BJ (cell line): ENCODE data around the gene PELI2. TPM values are rescaled to one million over a fixed set of nuclear protein-coding genes. Genes with fewer than 3 reads are reported as not detected.

Experiments
- CTCF ChIA-PET: fragments of 350-600 bp; formaldehyde crosslinking; extraction: SDS; loops from one replicate; lab custom pipeline; 2021; ENCODE audit warnings: antibody characterized with exemption, inconsistent platforms; lab: Yijun Ruan, JAX
- POLR2A ChIA-PET: fragments of 300-600 bp; sonication (Branson Sonifier 250); formaldehyde crosslinking; extraction: SDS; loops from one replicate; lab custom pipeline; 2021; ENCODE audit warnings: antibody characterized with exemption; lab: Charles Lee
- DNase-seq: peaks from one replicate; pipeline ENCODE4 v3.0.0-alpha.2; 2011; ENCODE audit warnings: low read depth
- H3K27me3 ChIP-seq: 2 replicates; pipeline ENCODE4 v1.6.0; 2011; ENCODE audit warnings: low read length; ENCODE audit not compliant: control insufficient read depth, insufficient read depth
- H3K36me3 ChIP-seq: 2 replicates; pipeline ENCODE4 v1.5.1; 2011; ENCODE audit warnings: low read length; ENCODE audit not compliant: control insufficient read depth, insufficient read depth
- H3K4me3 ChIP-seq: 2 replicates; pipeline ENCODE4 v1.5.1; 2011; ENCODE audit warnings: low read depth, mild to moderate bottlenecking, control low read depth, low read length
- CTCF ChIP-seq: IDR thresholded peaks from 2 replicates; pipeline ENCODE4 v1.5.1; 2011; ENCODE audit warnings: low read depth, mild to moderate bottlenecking, control low read depth, inconsistent platforms, low read length, moderate library complexity; ENCODE audit not compliant: insufficient read depth
- polyA plus RNA-seq: library from polyadenylated mRNA; depleted of rRNA; stranded (reverse); fragments of >200 nt; gene quantifications from 2 replicates; pipeline ENCODE4 v1.2.3, GENCODE V29; 2011

Gene PELI2
- polyA plus RNA-seq, 1 experiment: 10.5 TPM

DNA sequence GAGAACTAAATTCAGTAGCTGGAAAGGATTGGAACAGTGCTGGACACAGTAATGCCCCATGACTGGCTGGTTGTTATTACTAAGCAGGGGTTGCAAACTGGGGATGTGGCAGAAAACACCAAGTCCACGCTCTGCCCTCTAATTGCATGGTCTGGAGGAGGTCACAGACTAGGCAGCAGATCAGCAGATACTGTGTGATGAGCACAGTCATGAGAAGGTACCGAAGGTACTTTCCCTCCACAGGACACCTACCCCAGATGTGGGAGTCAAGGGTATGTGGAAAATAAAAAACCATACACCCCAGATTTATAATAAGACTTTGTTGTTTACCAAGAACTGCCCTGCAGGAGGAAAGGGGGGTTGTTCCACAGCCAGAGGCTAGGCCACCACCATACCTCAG, 175.3 kb downstream of the PELI2 start:
- H3K36me3 ChIP-seq: no peaks in the 10 kb centered on the region; the same call in 1 of the 2 replicates
- DNase-seq: no peak
- TF ChIP-seq CTCF: no peak
- POLR2A ChIA-PET: no interaction called here
- no peak overlapping the region for H3K4me3 ChIP-seq
- CTCF ChIA-PET: no interaction called here
- no peaks in the 10 kb centered on the region for H3K27me3 ChIP-seq

DNA sequence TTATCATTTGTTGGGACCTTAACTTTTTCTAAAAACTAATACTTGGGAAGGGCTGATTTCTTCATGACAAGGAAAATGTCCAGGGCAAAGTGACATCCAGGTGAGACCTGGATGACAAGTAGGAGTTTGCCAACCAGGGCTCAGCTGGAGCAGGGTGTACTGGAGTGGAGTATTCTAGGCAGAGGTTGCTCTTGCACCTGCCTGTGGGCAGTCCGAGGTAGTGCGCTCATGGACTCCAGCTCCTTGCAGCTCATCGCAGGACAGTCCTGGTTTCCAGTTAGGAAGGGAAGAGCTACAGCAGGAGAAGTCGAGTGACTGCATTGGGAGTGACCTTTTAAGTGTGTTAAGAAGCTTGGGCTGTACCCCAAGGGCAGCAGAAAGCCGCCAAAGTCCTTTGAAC, 175.9 kb downstream of the PELI2 start:
- CTCF ChIA-PET: no interaction called here

DNA sequence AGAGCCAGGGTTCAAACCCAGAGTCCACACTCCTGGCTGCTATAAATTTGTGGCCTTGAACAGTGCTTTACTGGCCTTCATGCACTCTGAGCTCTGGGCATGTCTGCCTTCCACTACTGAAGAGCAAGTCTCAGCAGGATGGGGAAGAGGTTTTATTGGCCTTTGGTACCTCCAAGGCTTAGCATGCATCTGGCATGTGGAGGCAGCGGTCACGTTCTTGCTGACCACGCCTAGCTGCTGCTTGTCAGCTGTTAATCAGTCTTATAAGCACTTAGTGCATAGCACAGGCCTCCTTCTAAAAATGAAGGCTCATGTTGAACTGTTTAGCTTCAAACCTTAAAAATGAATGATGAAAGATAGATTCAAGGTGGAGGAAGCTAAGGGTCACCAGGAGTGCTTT, 177.5 kb downstream of the PELI2 start:
- H3K27me3 ChIP-seq: no peaks in the 10 kb centered on the region
- ChIA-PET CTCF (interaction anchor here (0.7 kb wide), 1 partner anchor 8 kb away, joined by 3 read pairs; no protein-coding TSS in a partner anchor), POLR2A (no interaction called here)
- H3K4me3 ChIP-seq: no peak overlapping the region
- DNase-seq: no peak
- H3K36me3 ChIP-seq: no peaks in the 10 kb centered on the region
- no peak for TF ChIP-seq CTCF

More for the DNA sequence above, 175.9 kb downstream of the PELI2 start:
- POLR2A ChIA-PET: no interaction called here
- DNase-seq: no peak
- Histone ChIP-seq H3K27me3 (no peaks in the 10 kb centered on the region), H3K36me3 (no peaks in the 10 kb centered on the region; the same call in 1 of the 2 replicates), H3K4me3 (no peak overlapping the region)
- no peak for TF ChIP-seq CTCF

DNA sequence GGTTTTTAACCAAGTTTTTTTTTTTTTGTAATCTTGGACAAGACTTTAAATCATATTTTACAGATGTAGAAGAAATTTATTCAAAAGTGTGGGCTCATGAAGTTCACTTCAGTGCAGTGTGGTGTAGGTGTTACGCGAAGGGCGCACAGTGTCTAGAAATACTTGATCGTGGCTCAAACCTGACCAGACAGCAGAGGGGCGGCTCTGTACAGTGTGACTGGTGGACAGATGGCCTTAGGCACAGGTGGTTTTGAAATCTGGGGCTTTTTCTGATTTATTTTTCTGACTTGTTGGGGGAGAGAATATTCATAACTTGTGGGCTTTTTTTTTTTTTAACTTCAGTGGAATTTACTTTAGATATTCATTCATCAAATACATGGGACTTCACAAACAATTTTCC, 179.2 kb downstream of the PELI2 start:
- DNase-seq: no peak
- Histone ChIP-seq H3K36me3 (no peaks in the 10 kb centered on the region), H3K27me3 (no peaks in the 10 kb centered on the region), H3K4me3 (no peak overlapping the region)
- no peak for TF ChIP-seq CTCF
- CTCF ChIA-PET: no interaction called here
- POLR2A ChIA-PET: no interaction called here

GRCh38 chr14:56299306-56299984, 181.2 kb downstream of the PELI2 start:
- POLR2A ChIA-PET: no interaction called here
- no peak for TF ChIP-seq CTCF
- Histone ChIP-seq H3K36me3 (no peaks in the 10 kb centered on the region), H3K27me3 (no peaks in the 10 kb centered on the region), H3K4me3 (no peak overlapping the region)
- CTCF ChIA-PET: interaction anchor here (0.7 to 1.6 kb wide), 3 partner anchors 8 to 30 kb away, joined by 3 to 5 read pairs (median 4); no protein-coding TSS in a partner anchor
- no peak for DNase-seq
